RWPE2 (cell line): ENCODE data around the gene HDAC1.
A peak's percentile ranks its signal among the peaks of the same experiment; 100 is the strongest.
"Not testable (repeated sequence)": the region's sequence is repeated elsewhere in the genome, so short reads cannot be mapped to it uniquely, and the experiment has no call there.

Source experiments
- ATAC-seq: fragments of 200-7000 bp; cut with Tn5 transposase; 3 replicates; pipeline ENCODE4 v1.9.1; 2021; ENCODE audit warnings: low read depth
- DNase-seq: peaks from one replicate; pipeline ENCODE4 v3.0.0-alpha.2; 2020; ENCODE audit warnings: low spot score
- H3K27ac ChIP-seq: fragments of 450-650 bp; 2 replicates; pipeline ENCODE4 v1.5.1; 2017; ENCODE audit warnings: mild to moderate bottlenecking; ENCODE audit not compliant: poor library complexity, severe bottlenecking
- H3K27me3 ChIP-seq: fragments of 250-450 bp; sonication (Bioruptor Pico); 2 replicates; pipeline ENCODE4 v1.5.1; 2021; ENCODE audit warnings: mild to moderate bottlenecking, moderate library complexity; ENCODE audit not compliant: insufficient read depth, poor library complexity, severe bottlenecking
- H3K36me3 ChIP-seq: fragments of 250-450 bp; sonication (Bioruptor Pico); 2 replicates; pipeline ENCODE4 v1.5.1; 2020; ENCODE audit warnings: low read depth, mild to moderate bottlenecking, moderate library complexity
- H3K4me1 ChIP-seq: fragments of 250-450 bp; sonication (Bioruptor Pico); 2 replicates; pipeline ENCODE4 v1.5.1; 2021; ENCODE audit warnings: mild to moderate bottlenecking, moderate library complexity; ENCODE audit not compliant: insufficient read depth, poor library complexity, severe bottlenecking
- H3K4me3 ChIP-seq: fragments of 250-450 bp; sonication (Bioruptor Pico); 2 replicates; pipeline ENCODE4 v1.5.1; 2021; ENCODE audit warnings: mild to moderate bottlenecking, moderate library complexity; ENCODE audit not compliant: severe bottlenecking
- H3K9me3 ChIP-seq: fragments of 250-450 bp; sonication (Bioruptor Pico); 2 replicates; pipeline ENCODE4 v1.5.1; 2021; ENCODE audit warnings: mild to moderate bottlenecking, moderate library complexity; ENCODE audit not compliant: severe bottlenecking
- CTCF ChIP-seq: fragments of 450-650 bp; IDR thresholded peaks from one replicate; pipeline ENCODE4 v1.5.1; 2017; ENCODE audit warnings: mild to moderate bottlenecking, moderate library complexity; ENCODE audit not compliant: poor library complexity, severe bottlenecking

The HDAC1 gene

GRCh38 chr1:32274646-32275340 lies 17.1 kb upstream of the HDAC1 start:
- no peaks in the 10 kb centered on the region for H3K9me3 ChIP-seq
- H3K4me1 ChIP-seq: peaks cover 13% of the 10 kb centered on the region
- ATAC-seq (no peak), DNase-seq (no peak)
- no peaks in the 10 kb centered on the region for H3K27me3 ChIP-seq
- H3K27ac ChIP-seq: peak overlapping the region; percentile 26
- TF ChIP-seq CTCF: no peak
- H3K36me3 ChIP-seq: no peaks in the 10 kb centered on the region
- H3K4me3 ChIP-seq: no peak overlapping the region

GRCh38 chr1:32275424-32275823 lies 16.5 kb upstream of the HDAC1 start:
- ATAC-seq (no peak), DNase-seq (peak; percentile 57)
- H3K27ac ChIP-seq: no peak overlapping the region
- TF ChIP-seq CTCF: no peak
- H3K4me1 ChIP-seq: peaks cover 13% of the 10 kb centered on the region
- no peaks in the 10 kb centered on the region for H3K36me3 ChIP-seq
- H3K9me3 ChIP-seq: no peaks in the 10 kb centered on the region
- no peak overlapping the region for H3K4me3 ChIP-seq
- no peaks in the 10 kb centered on the region for H3K27me3 ChIP-seq

GRCh38 chr1:32276032-32276782 lies 15.7 kb upstream of the HDAC1 start:
- TF ChIP-seq CTCF: no peak
- H3K4me3 ChIP-seq: no peak overlapping the region
- DNase-seq (no peak), ATAC-seq (no peak)
- no peaks in the 10 kb centered on the region for H3K9me3 ChIP-seq
- peaks cover 13% of the 10 kb centered on the region for H3K4me1 ChIP-seq
- no peaks in the 10 kb centered on the region for H3K27me3 ChIP-seq
- H3K27ac ChIP-seq: no peak overlapping the region
- no peaks in the 10 kb centered on the region for H3K36me3 ChIP-seq

GRCh38 chr1:32284777-32285176 lies 7.1 kb upstream of the HDAC1 start:
- not testable (repeated sequence) for H3K36me3 ChIP-seq, ATAC-seq, H3K4me1 ChIP-seq

GRCh38 chr1:32285658-32286057 lies 6.2 kb upstream of the HDAC1 start:
- DNase-seq: no peak
- H3K36me3 ChIP-seq: no peaks in the 10 kb centered on the region
- no peak for TF ChIP-seq CTCF

More at GRCh38 chr1:32284777-32285176, 7.1 kb upstream of the HDAC1 start:
- H3K9me3 ChIP-seq, H3K27ac ChIP-seq, DNase-seq, H3K4me3 ChIP-seq, H3K27me3 ChIP-seq: not testable (repeated sequence)

More at GRCh38 chr1:32285658-32286057, 6.2 kb upstream of the HDAC1 start:
- Histone ChIP-seq H3K4me1 (peaks cover 10% of the 10 kb centered on the region), H3K27me3 (no peaks in the 10 kb centered on the region), H3K9me3 (no peaks in the 10 kb centered on the region), H3K27ac (no peak overlapping the region), H3K4me3 (no peak overlapping the region)
- no peak for ATAC-seq
